Mucosa of descending colon (tissue), 3 donors: ENCODE measurements around the gene MANBA. TPM values are rescaled to one million over a fixed set of nuclear protein-coding genes. Genes with fewer than 3 reads are reported as not detected.
"Not testable (repeated sequence)": the region's sequence is repeated elsewhere in the genome, so short reads cannot be mapped to it uniquely, and the experiment has no call there.

ENCODE experiments used
- ATAC-seq: fragments of 200-7000 bp; cut with Tn5 transposase; one replicate; pipeline ENCODE4 v1.9.1; 2020; ENCODE audit warnings: mild to moderate bottlenecking, moderate library complexity
- DNase-seq, 3 donors: peaks; one replicate each; pipeline ENCODE4 v3.0.0-alpha.2; 2020
- H3K36me3 ChIP-seq: fragments of 200-600 bp; one replicate; pipeline ENCODE4 v1.8.0; 2021; ENCODE audit warnings: low read depth, mild to moderate bottlenecking
- H3K4me1 ChIP-seq: fragments of 200-600 bp; one replicate; pipeline ENCODE4 v1.8.0; 2021; ENCODE audit warnings: low read depth, mild to moderate bottlenecking
- H3K4me3 ChIP-seq: fragments of 200-600 bp; one replicate; pipeline ENCODE4 v1.8.0; 2021; ENCODE audit warnings: mild to moderate bottlenecking
- H3K9me3 ChIP-seq: fragments of 200-600 bp; one replicate; pipeline ENCODE4 v1.8.0; 2021; ENCODE audit warnings: mild to moderate bottlenecking
- CTCF ChIP-seq: fragments of 200-600 bp; IDR thresholded peaks from one replicate; pipeline ENCODE4 v1.8.0; 2022; ENCODE audit warnings: antibody characterized with exemption, mild to moderate bottlenecking
- intact Hi-C, 2 donors: fragments of 100-400 bp; cut with DNase I in 1 of 2; cut with micrococcal nuclease in 1 of 2; formaldehyde crosslinking; loops; one replicate each; pipeline versions ENCODE4 v1.11.0 to v1.11.1; 2022; cut with DNase I, micrococcal nuclease
- total RNA-seq, 3 donors: library from RNA; stranded (reverse); fragmentation: NEBNext Ultra II Directional in 2 of 3; extraction: Animal tissue kit (Norgen Biotek cat#: 25700) in 2 of 3; gene quantifications; one replicate each; pipeline versions ENCODE4 v1.2.1 to v1.2.4, GENCODE V29; 2021 to 2023
- donor health status: DM: no; HTN: no; CAD: no; lungs with moderate emphysema.
- donor health status: DM: no; HTN: no; CAD: no.
- donor health status: DM: no; HTN: yes; CAD: no.

The MANBA gene
- total RNA-seq, 3 donors from 2014 or later = 15.5 to 25.0 (median 19.9) TPM

GRCh38 chr4:102710986-102711385, 49.8 kb downstream of the MANBA start:
- Histone ChIP-seq H3K4me1 (no peaks in the 10 kb centered on the region), H3K4me3 (no peak overlapping the region), H3K9me3 (no peaks in the 10 kb centered on the region), H3K36me3 (no peaks in the 10 kb centered on the region)
- no peak for ATAC-seq
- no peak for TF ChIP-seq CTCF
- no peak for DNase-seq
- intact Hi-C loops = no loop called here

- H3K4me3 ChIP-seq, ATAC-seq, H3K4me1 ChIP-seq, DNase-seq, H3K9me3 ChIP-seq, intact Hi-C loops, H3K36me3 ChIP-seq: not testable (repeated sequence)
These were observed 51.7 kb downstream of the MANBA start for GRCh38 chr4:102709060-102709459.

GRCh38 chr4:102707150-102707549, 53.6 kb downstream of the MANBA start:
- ATAC-seq = no peak
- TF ChIP-seq CTCF = no peak

GRCh38 chr4:102705391-102705935, 55.3 kb downstream of the MANBA start:
- DNase-seq = no peak
- H3K36me3 ChIP-seq = no peaks in the 10 kb centered on the region
- no peak for TF ChIP-seq CTCF
- ATAC-seq = peak; percentile 20
- no peaks in the 10 kb centered on the region for H3K4me1 ChIP-seq
- H3K9me3 ChIP-seq = no peaks in the 10 kb centered on the region
- no peak overlapping the region for H3K4me3 ChIP-seq
- intact Hi-C loops = no loop called here

More at GRCh38 chr4:102707150-102707549, 53.6 kb downstream of the MANBA start:
- Histone ChIP-seq H3K9me3 (no peaks in the 10 kb centered on the region), H3K4me3 (no peak overlapping the region), H3K36me3 (no peaks in the 10 kb centered on the region), H3K4me1 (no peaks in the 10 kb centered on the region)
- no peak for DNase-seq
- intact Hi-C loops = no loop called here

- DNase-seq (no peak), ATAC-seq (no peak)
- Histone ChIP-seq H3K36me3 (no peaks in the 10 kb centered on the region), H3K4me1 (no peaks in the 10 kb centered on the region), H3K9me3 (no peaks in the 10 kb centered on the region), H3K4me3 (no peak overlapping the region)
- intact Hi-C loops = no loop called here
- TF ChIP-seq CTCF = no peak
These were observed 64.0 kb downstream of the MANBA start for GRCh38 chr4:102696758-102697157.

- H3K4me3 ChIP-seq = no peak overlapping the region
- ATAC-seq (no peak), DNase-seq (no peak)
- no peaks in the 10 kb centered on the region for H3K4me1 ChIP-seq
- intact Hi-C loops = no loop called here
- no peaks in the 10 kb centered on the region for H3K36me3 ChIP-seq
- no peak for TF ChIP-seq CTCF
- no peaks in the 10 kb centered on the region for H3K9me3 ChIP-seq
These were observed 66.0 kb downstream of the MANBA start for GRCh38 chr4:102694791-102695190.
